ENCODE measurements around the gene MAP1A.

The MAP1A gene

DNA sequence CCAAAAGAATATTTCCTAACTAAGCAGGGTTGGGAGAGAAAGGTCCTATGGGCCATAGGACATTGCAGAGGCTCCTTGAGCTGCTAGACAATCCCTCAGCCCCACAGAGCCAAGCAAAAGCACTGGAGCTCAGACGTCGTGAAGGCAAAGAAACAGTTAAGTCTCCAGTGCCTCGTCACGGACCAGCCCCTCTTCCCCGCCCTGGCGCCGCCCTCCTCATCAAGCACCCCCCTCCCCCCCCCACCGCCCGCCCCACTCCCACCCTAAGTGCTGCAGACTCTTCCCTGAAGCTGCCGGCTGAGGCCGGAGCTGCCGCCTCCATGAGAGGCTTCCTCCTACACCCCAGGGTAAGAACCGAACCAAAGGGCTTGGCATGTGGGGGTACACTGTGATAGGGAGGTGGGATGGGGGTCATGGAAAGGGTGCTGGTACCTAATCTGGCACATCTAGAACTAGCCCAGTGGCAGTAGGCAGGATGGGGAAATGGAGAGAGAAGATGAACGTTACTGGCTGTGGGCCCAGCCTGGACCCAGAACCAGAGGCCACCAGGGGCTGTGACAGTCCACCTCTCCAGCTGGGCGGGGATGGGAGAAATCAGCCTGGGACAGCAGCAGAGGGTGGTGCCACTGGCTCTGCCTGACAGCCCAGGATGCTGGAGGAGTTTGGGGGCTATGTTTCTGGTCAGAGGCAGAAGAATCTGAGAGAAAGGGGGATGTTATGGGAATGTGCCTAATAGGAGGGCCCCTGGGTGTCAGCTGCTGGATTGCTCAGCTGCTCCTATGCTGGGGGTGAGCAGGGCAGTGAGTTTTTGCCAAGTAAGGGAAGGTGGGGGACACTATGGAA lies at the start of gene MAP1A:
TSS of gene MAP1A (plus strand) at position 255 of the 843 bp plus-strand sequence. CDS start 3,866 bp downstream, outside the sequence.
- peak; percentile 72 for DNase-seq (ENCODE audit: low spot score)

- no peak for DNase-seq (ENCODE audit: low spot score)
Observed at GRCh38 chr15:43469867-43470266, 47.5 kb upstream of the MAP1A start.

GRCh38 chr15:43471975-43472374 lies 45.4 kb upstream of the MAP1A start:
- DNase-seq (ENCODE audit: low spot score): no peak

- DNase-seq (ENCODE audit: low spot score): no peak
Observed at GRCh38 chr15:43473885-43474284, 43.5 kb upstream of the MAP1A start.

DNA sequence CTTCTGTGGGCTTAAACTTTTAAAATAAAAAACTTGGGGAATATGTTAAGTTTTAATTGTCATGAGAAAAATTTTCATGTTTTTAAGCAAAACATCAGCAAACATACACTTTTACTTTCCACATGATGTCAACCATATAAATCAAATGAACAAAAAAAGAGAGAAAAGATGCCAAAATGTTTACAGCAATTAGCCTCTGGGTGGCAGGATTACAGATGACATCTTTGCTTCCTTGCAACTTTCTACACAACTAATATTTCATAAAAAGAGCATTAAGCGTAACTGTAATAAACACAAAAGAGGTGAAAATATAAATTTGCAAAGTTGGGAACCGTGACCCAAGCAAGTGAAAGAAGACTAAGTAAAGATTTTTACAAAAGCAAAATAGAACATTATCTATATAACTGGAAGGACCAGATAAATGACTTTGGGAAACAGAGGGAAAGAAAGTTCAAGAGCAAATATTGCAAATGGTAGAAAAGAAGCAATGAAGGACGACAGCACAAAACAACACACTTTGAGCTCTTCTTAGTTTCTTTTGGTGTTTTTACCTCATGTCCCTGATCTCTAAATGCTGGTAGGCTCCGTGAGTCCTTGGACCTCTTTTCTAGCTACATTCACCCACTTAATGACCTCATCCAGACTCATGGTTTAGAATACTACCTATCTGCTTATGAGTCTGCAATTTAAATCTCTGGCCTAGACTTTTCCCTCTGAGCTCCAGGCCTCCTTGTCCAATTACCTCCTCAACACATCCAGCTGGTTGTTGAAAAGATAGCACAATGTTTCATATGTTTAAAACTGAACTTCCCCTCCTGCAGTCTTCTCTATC lies 33.9 kb upstream of the MAP1A start:
- DNase-seq (ENCODE audit: low spot score): peak; percentile 59

- no peak for DNase-seq (ENCODE audit: low spot score)
Observed at GRCh38 chr15:43484455-43484854, 33.0 kb upstream of the MAP1A start.

DNA sequence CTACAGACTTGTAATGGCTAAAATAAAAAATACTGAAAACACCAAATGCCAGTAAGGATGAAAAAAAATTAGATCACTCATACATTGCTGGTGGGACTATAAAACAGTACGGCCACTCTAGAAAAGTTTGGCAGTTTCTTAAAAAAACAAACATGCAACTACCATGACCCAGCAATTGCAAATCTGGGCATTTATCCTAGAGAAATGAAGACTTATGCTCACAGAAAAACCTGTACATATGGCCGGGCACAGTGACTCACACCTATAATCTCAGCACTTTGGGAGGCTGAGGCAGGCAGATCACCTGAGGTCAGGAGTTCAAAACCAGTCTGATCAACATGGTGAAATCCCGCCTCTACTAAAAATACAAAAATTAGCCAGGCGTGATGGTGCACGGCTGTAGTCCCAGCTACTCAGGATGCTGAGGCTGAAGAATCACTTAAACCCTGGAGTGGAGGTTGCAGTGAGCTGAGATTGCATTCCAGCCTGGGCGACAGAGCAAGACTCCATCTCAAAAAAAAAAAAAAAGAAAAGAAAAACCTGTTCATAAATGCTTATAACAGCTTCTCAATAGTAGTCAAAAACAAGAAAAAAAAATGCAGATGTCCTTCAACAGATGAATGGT lies 30.0 kb upstream of the MAP1A start:
- DNase-seq (ENCODE audit: low spot score): no peak

DNA sequence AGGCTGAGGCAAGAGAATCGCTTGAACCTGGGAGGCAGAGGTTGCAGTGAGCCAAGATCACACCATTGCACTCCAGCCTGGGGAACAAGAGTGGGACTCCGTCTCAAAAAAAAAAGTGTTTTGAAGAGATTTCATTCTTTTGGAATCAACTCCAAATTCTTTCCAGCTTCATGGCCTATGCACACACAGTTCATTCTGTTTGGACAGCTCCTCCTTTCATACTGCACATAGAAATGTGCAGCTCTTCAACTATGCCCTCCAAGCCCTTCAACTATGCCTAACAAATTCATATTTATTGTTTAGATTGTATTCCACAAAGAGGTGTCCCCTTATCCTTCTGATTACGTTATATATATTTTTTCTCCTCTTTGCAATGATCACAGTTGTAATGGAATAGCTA lies 28.6 kb upstream of the MAP1A start:
- DNase-seq (ENCODE audit: low spot score): no peak

- peak; percentile 12 for DNase-seq (ENCODE audit: low spot score)
Observed at GRCh38 chr15:43489191-43489590, 28.2 kb upstream of the MAP1A start.

DNA sequence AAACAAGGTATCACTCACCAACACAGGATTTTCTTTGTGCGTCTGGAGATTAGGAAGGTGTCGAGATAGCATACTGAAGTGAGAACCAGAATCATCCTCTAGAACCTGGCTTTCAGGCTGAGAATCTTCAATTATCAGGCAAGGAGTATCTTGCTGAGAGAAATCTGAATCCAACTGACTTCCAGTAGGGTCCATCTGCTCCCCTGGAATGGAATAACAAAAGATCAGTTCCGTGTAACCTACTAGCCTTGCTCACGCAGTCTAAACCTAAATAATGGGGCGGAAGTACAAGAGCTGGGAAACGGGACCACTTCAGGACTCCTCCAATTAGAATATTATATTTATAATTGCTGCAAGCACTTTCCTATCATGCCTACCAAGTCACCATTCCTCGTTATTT lies 25.1 kb upstream of the MAP1A start:
- peak; percentile 6 for DNase-seq (ENCODE audit: low spot score)

- DNase-seq (ENCODE audit: low spot score): peak; percentile 96
Observed at GRCh38 chr15:43492673-43493601, 24.5 kb upstream of the MAP1A start, which contains the start of gene TP53BP1. TSS of gene TP53BP1 (minus strand) at chr15:43493156. CDS start at chr15:43493043, 113 bp downstream.

DNA sequence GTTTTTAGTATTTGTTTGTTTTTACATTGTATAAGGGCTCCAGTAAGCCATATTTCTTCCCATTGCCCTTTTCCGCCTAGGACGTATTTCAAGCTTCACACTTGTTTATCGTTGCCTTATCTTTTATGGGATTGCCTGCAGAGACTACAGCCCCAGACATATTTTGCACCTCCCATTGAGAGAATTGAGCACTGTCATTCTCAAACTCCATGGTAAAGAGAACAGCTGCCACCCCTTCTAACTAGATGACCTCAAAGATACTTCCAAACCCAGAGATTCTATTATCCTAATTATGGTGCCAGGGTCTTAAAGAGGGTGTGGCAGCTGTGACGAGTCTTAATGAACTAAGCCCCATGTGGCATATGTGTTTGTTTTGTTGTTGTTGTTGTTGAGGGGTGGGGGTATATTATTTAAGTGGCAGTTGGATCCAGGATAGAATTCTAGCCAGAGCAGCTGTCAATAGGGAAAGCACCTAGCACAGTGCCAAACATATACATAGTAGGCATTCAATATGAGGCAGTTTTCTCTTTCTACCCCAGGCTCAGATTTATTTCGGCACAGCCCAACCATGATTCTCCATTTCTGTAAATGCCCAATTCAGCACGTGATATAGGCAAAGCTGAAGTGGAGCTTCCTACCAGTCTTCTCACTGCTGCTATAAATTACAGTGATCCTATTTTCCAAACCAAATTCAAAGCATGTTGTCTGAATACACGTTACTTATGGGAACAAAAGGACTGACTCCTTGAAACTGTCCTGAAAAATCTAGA lies 23.5 kb upstream of the MAP1A start:
- DNase-seq (ENCODE audit: low spot score): no peak

DNA sequence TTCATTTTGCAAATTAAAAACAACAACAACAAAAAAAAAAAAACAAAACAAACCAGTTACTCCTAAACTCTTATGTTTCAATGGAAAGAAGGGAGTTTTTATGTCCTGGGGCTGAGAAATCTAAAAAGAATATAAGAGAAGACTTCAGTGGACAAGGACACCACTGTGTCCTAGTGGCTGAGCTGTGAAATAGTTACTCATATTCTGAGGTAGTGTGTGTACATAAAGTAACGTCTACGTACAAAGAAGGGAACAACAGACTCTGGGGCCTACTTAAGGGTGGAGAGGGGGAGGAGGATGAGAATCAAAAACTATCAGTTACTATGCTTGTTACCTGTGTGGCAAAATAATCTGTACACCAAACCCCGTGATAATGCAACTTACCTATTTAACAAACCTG lies 18.4 kb upstream of the MAP1A start:
- no peak for DNase-seq (ENCODE audit: low spot score)

GRCh38 chr15:43499635-43500034 lies 17.8 kb upstream of the MAP1A start:
- DNase-seq (ENCODE audit: low spot score): no peak

- DNase-seq (ENCODE audit: low spot score): no peak
Observed at GRCh38 chr15:43505738-43506137, 11.7 kb upstream of the MAP1A start.

DNA sequence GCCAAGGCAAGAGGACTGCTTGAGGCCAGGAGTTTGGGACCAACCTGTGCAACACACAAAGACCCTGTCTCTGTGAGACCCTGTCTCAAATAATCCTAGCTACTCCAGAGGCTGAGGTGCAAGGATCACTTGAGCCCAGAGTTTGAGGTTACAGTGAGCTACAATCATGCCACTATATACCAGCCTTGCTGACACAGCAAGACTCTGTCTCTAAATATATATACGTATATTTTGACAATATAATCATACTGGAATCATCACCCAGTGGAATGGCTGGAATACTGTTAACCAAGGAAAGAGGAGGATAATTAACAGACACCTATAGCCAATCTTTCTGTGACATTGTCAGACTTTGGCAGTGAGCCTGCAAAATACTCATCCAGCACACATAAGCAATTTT lies 9.0 kb upstream of the MAP1A start:
- DNase-seq (ENCODE audit: low spot score): no peak

DNA sequence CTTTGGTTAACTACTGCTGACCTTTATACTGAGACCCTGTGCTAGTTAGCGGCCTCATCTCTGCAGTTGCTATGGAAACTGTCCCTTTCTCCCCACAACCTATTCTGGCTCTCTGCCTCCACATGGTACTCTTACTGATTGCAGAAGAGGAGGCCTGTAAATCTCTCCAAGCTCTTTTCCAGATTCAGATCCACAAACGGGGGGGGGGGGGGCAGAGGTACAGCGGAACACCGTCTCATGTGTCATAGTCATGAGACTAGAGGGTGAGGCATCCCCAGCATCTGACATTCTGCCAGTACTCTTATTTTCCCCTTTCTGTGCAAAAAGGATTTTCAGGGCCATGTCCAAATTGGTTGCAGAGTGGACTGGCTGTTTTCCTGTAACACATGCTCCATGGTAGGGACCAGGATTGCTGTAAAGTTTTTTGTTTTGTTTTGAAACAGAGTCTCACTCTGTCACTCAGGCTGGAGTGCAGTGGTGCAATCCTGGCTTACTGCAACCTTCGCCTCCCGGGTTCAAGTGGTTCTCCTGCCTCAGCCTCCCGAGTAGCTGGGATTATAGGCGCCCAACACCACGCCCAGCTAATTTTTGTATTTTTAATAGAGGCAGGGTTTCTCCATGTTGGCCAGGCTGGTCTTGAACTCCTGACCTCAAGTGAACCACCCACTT lies 8.3 kb upstream of the MAP1A start:
- DNase-seq (ENCODE audit: low spot score): no peak

DNA sequence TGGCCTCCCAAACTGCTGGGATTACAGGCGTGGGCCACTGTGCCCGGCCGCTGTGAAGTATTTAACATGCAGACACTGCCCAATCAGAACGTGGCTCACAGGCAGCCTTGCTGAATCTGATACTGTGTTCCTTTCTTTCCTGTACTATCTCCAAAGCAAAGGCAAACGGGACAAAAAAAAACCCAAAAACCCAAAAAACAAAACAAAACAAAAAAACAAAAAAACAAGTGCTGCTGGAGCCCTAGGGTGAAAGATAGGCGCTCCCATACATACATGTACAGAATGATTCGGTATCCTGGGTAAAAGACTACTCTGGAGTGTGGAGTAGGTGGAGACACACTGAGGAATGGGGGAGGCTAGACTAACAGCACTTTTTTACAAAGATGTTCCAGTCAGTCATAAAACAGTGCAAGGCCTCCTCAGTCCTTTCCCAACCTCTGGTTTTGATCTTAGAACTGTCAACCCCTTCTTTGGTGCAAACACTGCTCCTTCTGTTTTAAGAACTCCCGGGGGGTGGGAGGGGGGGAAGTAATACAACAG lies 7.7 kb upstream of the MAP1A start:
- DNase-seq (ENCODE audit: low spot score): peak; percentile 48

GRCh38 chr15:43510200-43511011 lies 7.0 kb upstream of the MAP1A start:
- peak; percentile 99 for DNase-seq (ENCODE audit: low spot score)

Measured in pons (tissue), 1 donor.